ENCODE results near the gene NOX4. TPM values are rescaled to one million over a fixed set of nuclear protein-coding genes. Genes with fewer than 3 reads are reported as not detected.

NOX4 gene
- total and polyA plus RNA-seq, 2 donors (not counting 1 experiment from before 2014, with no cell fraction given) = not detected

DNA sequence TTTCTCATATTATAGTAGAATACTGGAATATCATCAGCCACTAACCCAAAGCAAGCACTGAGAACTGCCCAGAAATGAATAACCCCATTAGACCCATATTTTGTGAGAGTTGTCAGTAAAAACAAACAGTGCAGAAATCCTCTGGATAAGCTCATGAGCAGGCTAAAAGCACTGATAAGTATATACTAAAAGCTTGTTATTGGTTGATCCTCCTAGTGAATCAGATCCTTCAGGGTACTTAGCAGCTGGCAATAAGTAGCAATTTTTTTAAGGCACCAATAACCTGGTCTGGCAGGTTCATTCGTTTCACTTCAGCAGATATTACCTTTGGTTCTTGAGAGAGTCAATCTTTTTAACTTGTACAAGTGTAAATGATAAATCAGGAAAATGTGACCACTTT is 1.2 kb downstream of the NOX4 start:
- no peak overlapping the region for H3K4me3 Mint-ChIP-seq
- no CpG with 5 or more reads among the region's 1 CpG for WGBS (ENCODE audit: insufficient coverage)
- no peak overlapping the region for H3K27ac Mint-ChIP-seq

DNA sequence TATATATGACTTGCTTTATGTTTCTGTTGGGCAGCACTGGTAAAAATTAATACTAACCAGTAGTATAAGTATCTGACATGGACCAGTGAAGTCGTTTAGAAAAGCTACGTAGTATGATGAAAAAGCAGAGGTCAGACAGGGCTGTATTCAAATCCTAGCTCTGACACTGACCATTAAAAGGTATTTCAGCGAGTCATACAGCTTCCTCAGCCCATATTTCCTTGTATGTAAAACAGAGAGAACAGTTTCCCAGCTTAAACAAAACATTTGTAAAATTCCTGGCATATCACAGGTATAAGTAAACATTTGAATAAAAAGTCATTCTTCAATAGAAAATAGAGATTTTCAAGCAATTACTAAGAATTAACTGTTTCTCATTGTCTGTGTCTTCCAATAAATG is 4.2 kb downstream of the NOX4 start:
- DNase-seq (no peak), ATAC-seq (ENCODE audit: low read depth) (no peak)
- H3K4me1 ChIP-seq (ENCODE audit: control insufficient read depth in 2 of 2, insufficient read depth in 2 of 2, low read length in 2 of 2) = no peaks in the 10 kb centered on the region
- H3K4me3 ChIP-seq (ENCODE audit: control extremely low read depth in 1 of 5, extremely low read depth in 1 of 5, insufficient read depth in 1 of 5, low read depth in 2 of 5, low read length in 4 of 5) = no peak overlapping the region
- H4K20me1 ChIP-seq (ENCODE audit: control insufficient read depth, insufficient read depth, low read length, poor library complexity, severe bottlenecking) = no peaks in the 10 kb centered on the region
- no peak overlapping the region for H3K9ac ChIP-seq (ENCODE audit: low read length)
- H3K4me2 ChIP-seq (replicated peaks; ENCODE audit: low read depth, low read length, poor library complexity, severe bottlenecking) = no peak overlapping the region
- no peak overlapping the region for H3K27ac Mint-ChIP-seq
- TF ChIP-seq, protein P1, sequence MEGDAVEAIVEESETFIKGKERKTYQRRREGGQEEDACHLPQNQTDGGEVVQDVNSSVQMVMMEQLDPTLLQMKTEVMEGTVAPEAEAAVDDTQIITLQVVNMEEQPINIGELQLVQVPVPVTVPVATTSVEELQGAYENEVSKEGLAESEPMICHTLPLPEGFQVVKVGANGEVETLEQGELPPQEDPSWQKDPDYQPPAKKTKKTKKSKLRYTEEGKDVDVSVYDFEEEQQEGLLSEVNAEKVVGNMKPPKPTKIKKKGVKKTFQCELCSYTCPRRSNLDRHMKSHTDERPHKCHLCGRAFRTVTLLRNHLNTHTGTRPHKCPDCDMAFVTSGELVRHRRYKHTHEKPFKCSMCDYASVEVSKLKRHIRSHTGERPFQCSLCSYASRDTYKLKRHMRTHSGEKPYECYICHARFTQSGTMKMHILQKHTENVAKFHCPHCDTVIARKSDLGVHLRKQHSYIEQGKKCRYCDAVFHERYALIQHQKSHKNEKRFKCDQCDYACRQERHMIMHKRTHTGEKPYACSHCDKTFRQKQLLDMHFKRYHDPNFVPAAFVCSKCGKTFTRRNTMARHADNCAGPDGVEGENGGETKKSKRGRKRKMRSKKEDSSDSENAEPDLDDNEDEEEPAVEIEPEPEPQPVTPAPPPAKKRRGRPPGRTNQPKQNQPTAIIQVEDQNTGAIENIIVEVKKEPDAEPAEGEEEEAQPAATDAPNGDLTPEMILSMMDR (IDR thresholded peaks at IDR 0.05) = no peak
- TF ChIP-seq EZH2 (IDR thresholded peaks at IDR 0.05; ENCODE audit: borderline replicate concordance, insufficient read depth, low read depth, low read length, poor library complexity, severe bottlenecking) = no peak
- no peaks in the 10 kb centered on the region for H3K9me3 Mint-ChIP-seq (ENCODE audit: insufficient read depth)
- H3K27me3 Mint-ChIP-seq = peaks cover 8% of the 10 kb centered on the region
- H3K4me1 Mint-ChIP-seq = no peaks in the 10 kb centered on the region
- H3K79me2 ChIP-seq (ENCODE audit: control insufficient read depth, insufficient read depth, low read length) = no peaks in the 10 kb centered on the region
- peaks cover 0 to 8% (median 0%) of the 10 kb centered on the region in 3 donors for H3K9me3 ChIP-seq (ENCODE audit: control extremely low read depth in 1 of 3, control insufficient read depth in 2 of 3, insufficient read depth in 1 of 3, low read length in 2 of 3)
- no peak overlapping the region for H3K4me3 Mint-ChIP-seq
- H3K27me3 ChIP-seq (replicated peaks in 1 of 4; ENCODE audit: control extremely low read depth in 1 of 4, control insufficient read depth in 3 of 4, insufficient read depth in 4 of 4, low read length in 3 of 4) = peaks cover 0 to 3% (median 0%) of the 10 kb centered on the region in 4 experiments
- no peaks in the 10 kb centered on the region for H3K36me3 ChIP-seq (replicated peaks in 1 of 2; ENCODE audit: control extremely low read depth in 1 of 2, control insufficient read depth in 1 of 2, extremely low read depth in 1 of 2, insufficient read depth in 2 of 2, low read length in 1 of 2)
- intact Hi-C loops (cut with micrococcal nuclease) = no loop called here
- POLR2A ChIA-PET = no interaction called here
- H3K27ac ChIP-seq (ENCODE audit: low read length in 2 of 2) = no peak overlapping the region
- WGBS (ENCODE audit: insufficient coverage) = no CpG with 5 or more reads among the region's 3 CpGs
- no peak overlapping the region for H2AFZ ChIP-seq (ENCODE audit: insufficient read depth, low read depth, low read length, poor library complexity, severe bottlenecking)
- CTCF ChIA-PET = no interaction called here

More for the DNA sequence above, 1.2 kb downstream of the NOX4 start:
- Histone ChIP-seq H3K4me3 (ENCODE audit: control extremely low read depth in 1 of 5, extremely low read depth in 1 of 5, insufficient read depth in 1 of 5, low read depth in 2 of 5, low read length in 4 of 5) (no peak overlapping the region), H3K4me2 (replicated peaks; ENCODE audit: low read depth, low read length, poor library complexity, severe bottlenecking) (no peak overlapping the region), H2AFZ (ENCODE audit: insufficient read depth, low read depth, low read length, poor library complexity, severe bottlenecking) (no peak overlapping the region), H3K27ac (ENCODE audit: low read length in 2 of 2) (no peak overlapping the region), H3K27me3 (replicated peaks in 1 of 4; ENCODE audit: control extremely low read depth in 1 of 4, control insufficient read depth in 3 of 4, insufficient read depth in 4 of 4, low read length in 3 of 4) (peaks cover 0 to 3% (median 0%) of the 10 kb centered on the region in 4 experiments), H3K36me3 (replicated peaks in 1 of 2; ENCODE audit: control extremely low read depth in 1 of 2, control insufficient read depth in 1 of 2, extremely low read depth in 1 of 2, insufficient read depth in 2 of 2, low read length in 1 of 2) (no peaks in the 10 kb centered on the region), H3K9ac (ENCODE audit: low read length) (no peak overlapping the region), H3K4me1 (ENCODE audit: control insufficient read depth in 2 of 2, insufficient read depth in 2 of 2, low read length in 2 of 2) (no peaks in the 10 kb centered on the region), H4K20me1 (ENCODE audit: control insufficient read depth, insufficient read depth, low read length, poor library complexity, severe bottlenecking) (no peaks in the 10 kb centered on the region), H3K9me3 (ENCODE audit: control extremely low read depth in 1 of 3, control insufficient read depth in 2 of 3, insufficient read depth in 1 of 3, low read length in 2 of 3) (peaks cover 0 to 8% (median 0%) of the 10 kb centered on the region in 3 donors), H3K79me2 (ENCODE audit: control insufficient read depth, insufficient read depth, low read length) (no peaks in the 10 kb centered on the region)
- H3K4me1 Mint-ChIP-seq = no peaks in the 10 kb centered on the region
- intact Hi-C loops (cut with micrococcal nuclease) = no loop called here
- POLR2A ChIA-PET = no interaction called here
- CTCF ChIA-PET = no interaction called here
- peaks cover 8% of the 10 kb centered on the region for H3K27me3 Mint-ChIP-seq
- no peak for TF ChIP-seq EZH2 (IDR thresholded peaks at IDR 0.05; ENCODE audit: borderline replicate concordance, insufficient read depth, low read depth, low read length, poor library complexity, severe bottlenecking)
- TF ChIP-seq, protein P1 (IDR thresholded peaks at IDR 0.05) = no peak
- no peaks in the 10 kb centered on the region for H3K9me3 Mint-ChIP-seq (ENCODE audit: insufficient read depth)
- ATAC-seq (ENCODE audit: low read depth) = no peak
- no peak for DNase-seq
